NCI-H1930 (cell line): ENCODE results near the gene GBP5.
"Not testable (repeated sequence)": the region's sequence is repeated elsewhere in the genome, so short reads cannot be mapped to it uniquely, and the experiment has no call there.

Source experiments
- DNase-seq, 2 experiments: peaks; one replicate each; lab custom pipeline; 2025; lab: John Stamatoyannopoulos, UW

The GBP5 gene

DNA sequence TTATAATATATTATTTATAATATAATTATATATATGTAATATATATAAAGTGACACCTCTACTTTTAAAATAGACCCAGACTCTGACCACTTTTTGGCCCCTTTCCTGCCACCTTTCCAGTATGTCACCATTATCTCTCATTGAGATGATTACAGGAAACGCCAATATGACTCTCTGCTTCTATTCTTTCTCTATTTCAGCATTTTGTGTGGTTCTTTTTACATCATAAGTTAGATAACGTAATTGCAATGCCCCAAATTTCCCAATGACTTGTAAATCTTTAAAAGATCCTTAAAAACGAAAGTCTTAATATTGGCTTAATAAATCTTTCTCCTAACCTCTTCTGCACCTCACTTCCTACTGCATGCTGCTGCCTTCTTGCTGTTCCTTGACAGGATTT, 8.1 kb upstream of the GBP5 start:
- DNase-seq: no peak

- no peak for DNase-seq
Measured at GRCh38 chr1:89279011-89279466, 6.4 kb upstream of the GBP5 start.

DNA sequence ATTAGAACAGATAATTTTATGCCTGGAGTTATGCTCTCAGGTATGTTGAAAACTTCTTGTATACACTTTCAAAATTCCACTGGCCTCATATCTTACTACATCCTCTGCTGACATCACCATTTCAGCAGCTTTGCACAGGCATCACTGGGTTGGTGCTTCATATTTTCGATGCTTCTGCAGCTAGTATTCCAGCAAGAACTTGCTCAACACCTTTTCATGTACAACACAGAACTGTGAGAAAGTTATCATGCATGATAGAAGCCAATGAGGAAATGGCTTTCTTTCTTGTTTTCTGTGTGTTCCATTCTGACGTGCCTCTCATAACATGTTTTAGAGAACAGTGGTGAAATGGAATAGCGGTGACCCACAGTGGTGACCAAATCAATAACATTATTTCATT, 5.1 kb upstream of the GBP5 start:
- no peak for DNase-seq

DNA sequence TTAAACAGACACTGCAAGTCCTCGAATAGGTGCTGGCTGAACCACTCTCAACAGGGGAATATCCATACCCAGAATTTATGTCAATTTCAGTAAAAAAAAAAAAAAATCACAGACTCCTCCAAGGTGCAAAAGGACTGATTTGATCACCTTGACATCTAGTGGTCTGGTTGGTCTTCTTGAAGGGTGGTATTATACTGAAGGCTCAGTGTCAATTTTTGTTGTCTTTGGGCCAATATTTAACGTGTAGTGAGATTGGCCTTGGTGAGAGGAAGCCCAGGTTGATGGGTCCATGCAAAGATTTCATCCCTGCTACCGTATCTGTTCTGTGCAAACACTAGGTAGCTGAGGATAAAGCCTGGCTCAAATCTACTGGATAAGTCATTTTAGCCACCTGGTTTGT, 4.0 kb upstream of the GBP5 start:
- DNase-seq: no peak

GRCh38 chr1:89274411-89274857, 1.8 kb upstream of the GBP5 start:
- DNase-seq: no peak

DNA sequence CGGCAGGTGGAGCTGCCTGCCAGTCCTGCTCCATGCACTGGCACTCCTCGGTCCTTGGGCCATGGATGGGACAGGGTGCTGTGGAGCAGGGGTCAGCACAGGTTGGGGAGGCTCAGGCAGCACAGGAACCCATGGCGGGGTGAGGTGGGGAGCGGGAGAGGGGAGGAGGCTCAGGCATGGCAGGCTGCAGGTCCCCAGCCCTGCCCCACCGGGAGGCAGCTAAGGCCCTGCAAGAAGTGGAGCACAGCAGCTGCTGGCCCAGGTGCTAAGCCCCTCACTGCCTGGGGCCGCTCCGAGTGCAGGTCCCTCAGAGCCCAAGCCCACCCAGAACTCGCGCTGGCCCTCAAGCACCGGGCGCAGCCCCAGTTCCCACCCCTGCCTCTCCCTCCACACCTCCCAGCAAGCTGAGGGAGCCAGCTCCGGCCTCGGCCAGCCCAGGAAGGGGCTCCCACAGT, 691 bp upstream of the GBP5 start:
- DNase-seq: no peak

- DNase-seq: no peak
Measured at GRCh38 chr1:89271341-89272015, 1.2 kb downstream of the GBP5 start.

GRCh38 chr1:89270423-89270822, 2.2 kb downstream of the GBP5 start:
- no peak for DNase-seq

- DNase-seq: no peak
Measured at GRCh38 chr1:89269277-89269676, 3.4 kb downstream of the GBP5 start.

GRCh38 chr1:89262643-89263042, 10.0 kb downstream of the GBP5 start:
- no peak for DNase-seq

- no peak for DNase-seq
Measured at GRCh38 chr1:89261926-89262515, 10.6 kb downstream of the GBP5 start.

DNA sequence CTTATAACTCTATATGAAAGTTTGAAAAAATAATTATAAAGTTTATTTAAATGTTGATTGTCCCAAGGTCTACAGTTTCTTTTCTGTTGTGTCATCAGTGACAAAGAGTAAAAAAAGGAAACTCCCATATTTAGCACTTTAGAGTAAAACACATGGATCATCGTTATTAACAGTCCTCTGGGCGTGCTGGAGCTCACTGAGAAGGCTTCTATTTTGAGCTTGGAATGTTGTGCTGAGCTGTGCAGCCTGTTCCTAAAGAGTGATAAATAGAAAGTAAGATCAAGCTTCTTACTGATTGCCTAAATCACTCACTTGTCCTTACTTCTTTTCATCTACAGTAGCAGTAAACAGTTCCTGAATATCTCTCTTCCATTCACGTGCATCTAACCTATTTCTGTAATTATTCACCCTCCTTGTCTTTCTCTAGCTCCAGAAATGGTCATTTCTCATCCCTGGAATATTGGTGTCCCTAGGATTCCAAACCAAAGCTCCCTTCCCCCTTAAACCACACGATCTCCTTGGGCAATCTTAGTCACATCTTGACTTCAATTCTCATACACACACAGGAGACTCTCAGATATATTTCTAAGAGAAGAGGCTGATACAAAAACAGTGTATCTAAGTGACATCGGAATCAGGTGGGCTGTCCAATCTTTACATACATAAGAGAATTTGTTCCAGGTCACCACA, 11.9 kb downstream of the GBP5 start:
- DNase-seq: no peak

DNA sequence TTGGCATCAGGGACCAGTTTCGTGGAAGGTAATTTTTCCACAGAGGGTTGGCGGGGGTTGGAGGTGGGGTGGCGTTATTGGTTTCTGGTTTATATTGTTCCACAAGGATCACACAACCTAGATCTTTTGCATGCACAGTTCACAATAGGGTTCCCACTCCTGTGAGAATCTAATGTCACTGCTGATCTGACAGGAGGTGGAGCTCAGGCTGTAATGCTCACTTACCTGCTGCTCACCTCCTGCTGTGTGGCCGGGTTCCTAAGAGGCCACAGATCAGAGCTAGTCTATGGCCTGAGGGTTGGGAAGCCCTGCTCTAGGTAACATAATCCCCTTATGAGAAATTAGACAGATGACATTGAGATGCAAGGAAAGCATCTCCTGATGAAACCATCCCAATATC, 12.6 kb downstream of the GBP5 start:
- no peak for DNase-seq

GRCh38 chr1:89259283-89259971, 13.2 kb downstream of the GBP5 start:
- DNase-seq: no peak

GRCh38 chr1:89257041-89257440, 15.6 kb downstream of the GBP5 start:
- DNase-seq: no peak

GRCh38 chr1:89255581-89255980, 17.1 kb downstream of the GBP5 start:
- not testable (repeated sequence) for DNase-seq

DNA sequence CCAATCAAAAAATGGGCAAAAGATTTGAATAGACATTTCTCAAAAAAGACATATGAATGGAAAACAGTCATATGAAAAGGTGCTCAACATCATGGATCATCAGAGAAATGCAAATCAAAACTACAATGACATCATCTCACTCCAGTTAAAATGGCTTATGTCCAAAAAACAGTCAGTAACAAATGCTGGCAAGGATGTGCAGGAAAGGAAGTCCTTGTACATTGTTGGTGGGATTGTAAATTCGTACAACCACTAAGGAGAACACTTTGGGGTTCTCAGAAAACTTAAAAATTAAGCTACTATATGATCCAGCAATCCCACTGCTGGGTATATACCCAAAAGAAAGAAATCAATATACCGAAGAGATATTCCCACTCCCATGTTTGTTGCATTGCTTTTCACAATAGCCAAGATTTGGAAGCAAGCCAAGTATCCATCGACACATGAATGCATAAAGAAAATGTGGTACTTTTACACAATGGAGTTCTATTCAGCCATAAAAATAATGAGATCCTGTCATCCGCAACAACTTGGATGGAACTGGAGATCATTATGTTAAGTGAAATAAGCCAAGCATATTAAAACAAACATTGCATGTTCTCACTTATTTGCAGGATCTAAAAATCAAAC, 17.9 kb downstream of the GBP5 start:
- peak in 1 of 2 experiments; percentile 2 for DNase-seq

- no peak for DNase-seq
Measured at GRCh38 chr1:89243046-89243445, 29.6 kb downstream of the GBP5 start.
